ENCODE data around the gene EEF2K. TPM values are rescaled to one million over a fixed set of nuclear protein-coding genes. Genes with fewer than 3 reads are reported as not detected.

The EEF2K gene
- total RNA-seq, 2 donors from 2014 or later, result 13.7 to 42.6 TPM

GRCh38 chr16:22308824-22309520, 102.9 kb downstream of the EEF2K start:
- ATAC-seq (no peak), DNase-seq (ENCODE audit: low spot score) (no peak)
- H3K4me1 Mint-ChIP-seq (ENCODE audit: low read depth in 2 of 2), result peaks cover 0 to 12% of the 10 kb centered on the region in 2 donors
- no peak overlapping the region for H3K4me3 Mint-ChIP-seq
- peaks cover 6% of the 10 kb centered on the region for H3K36me3 Mint-ChIP-seq
- no peaks in the 10 kb centered on the region for H3K27me3 Mint-ChIP-seq
- no peaks in the 10 kb centered on the region for H3K9me3 Mint-ChIP-seq
- H3K27ac Mint-ChIP-seq, result no peak overlapping the region

GRCh38 chr16:22311520-22311919, 105.4 kb downstream of the EEF2K start:
- no peaks in the 10 kb centered on the region for H3K9me3 Mint-ChIP-seq
- ATAC-seq (no peak), DNase-seq (ENCODE audit: low spot score) (no peak)
- no peak overlapping the region for H3K4me3 Mint-ChIP-seq
- no peaks in the 10 kb centered on the region for H3K27me3 Mint-ChIP-seq
- peaks cover 0 to 3% of the 10 kb centered on the region in 2 donors for H3K4me1 Mint-ChIP-seq (ENCODE audit: low read depth in 2 of 2)
- H3K36me3 Mint-ChIP-seq, result peaks cover 6% of the 10 kb centered on the region
- peak overlapping the region in 1 of 2 donors; percentile 18 for H3K27ac Mint-ChIP-seq

- peaks cover 0 to 1% of the 10 kb centered on the region in 2 donors for H3K4me1 Mint-ChIP-seq (ENCODE audit: low read depth in 2 of 2)
- H3K36me3 Mint-ChIP-seq, result peaks cover 6% of the 10 kb centered on the region
- no peak overlapping the region for H3K27ac Mint-ChIP-seq
- H3K27me3 Mint-ChIP-seq, result no peaks in the 10 kb centered on the region
- H3K9me3 Mint-ChIP-seq, result no peaks in the 10 kb centered on the region
- ATAC-seq (no peak), DNase-seq (ENCODE audit: low spot score) (no peak)
- H3K4me3 Mint-ChIP-seq, result no peak overlapping the region
Observed at GRCh38 chr16:22312897-22313781, 107.1 kb downstream of the EEF2K start.

DNA sequence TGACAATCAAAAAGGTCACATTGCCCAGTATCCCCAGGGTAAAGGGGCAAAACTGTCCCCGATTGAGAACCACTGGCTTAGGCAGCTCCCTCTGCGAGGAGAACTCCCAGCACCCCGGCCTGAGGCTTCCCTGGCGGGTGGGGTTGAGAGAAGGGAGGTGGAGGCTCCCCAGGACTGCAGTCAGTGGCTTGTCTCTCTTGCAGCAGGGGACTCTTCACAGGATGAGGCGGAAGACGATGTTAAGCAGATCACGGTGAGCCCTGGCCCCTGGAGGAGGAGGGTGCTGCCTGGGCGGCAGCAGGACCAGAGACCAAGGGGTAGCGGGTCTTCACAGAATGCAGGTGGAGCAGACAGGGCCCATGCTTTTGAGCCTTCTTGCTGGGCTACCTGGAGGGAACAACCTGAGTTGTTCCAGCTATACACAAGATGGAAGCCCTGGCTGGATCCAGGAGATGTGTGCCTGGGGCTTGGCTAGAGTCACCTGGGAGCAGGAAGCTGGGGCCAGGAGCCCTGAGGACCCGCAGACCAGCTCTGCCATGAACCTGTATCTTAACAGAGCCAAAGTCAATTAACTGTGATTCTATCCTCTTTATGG, 107.9 kb downstream of the EEF2K start:
- DNase-seq (ENCODE audit: low spot score) (no peak), ATAC-seq (no peak)
- no peaks in the 10 kb centered on the region for H3K4me1 Mint-ChIP-seq (ENCODE audit: low read depth in 2 of 2)
- peaks cover 6% of the 10 kb centered on the region for H3K36me3 Mint-ChIP-seq
- H3K27me3 Mint-ChIP-seq, result no peaks in the 10 kb centered on the region
- H3K27ac Mint-ChIP-seq, result no peak overlapping the region
- H3K4me3 Mint-ChIP-seq, result no peak overlapping the region
- H3K9me3 Mint-ChIP-seq, result no peaks in the 10 kb centered on the region

GRCh38 chr16:22314661-22315626, 108.9 kb downstream of the EEF2K start:
- H3K27ac Mint-ChIP-seq, result no peak overlapping the region
- H3K9me3 Mint-ChIP-seq, result no peaks in the 10 kb centered on the region
- H3K36me3 Mint-ChIP-seq, result peaks cover 10% of the 10 kb centered on the region
- ATAC-seq, result no peak
- no peaks in the 10 kb centered on the region for H3K4me1 Mint-ChIP-seq (ENCODE audit: low read depth in 2 of 2)
- DNase-seq (ENCODE audit: low spot score), result no peak
- no peak overlapping the region for H3K4me3 Mint-ChIP-seq
- H3K27me3 Mint-ChIP-seq, result no peaks in the 10 kb centered on the region

DNA sequence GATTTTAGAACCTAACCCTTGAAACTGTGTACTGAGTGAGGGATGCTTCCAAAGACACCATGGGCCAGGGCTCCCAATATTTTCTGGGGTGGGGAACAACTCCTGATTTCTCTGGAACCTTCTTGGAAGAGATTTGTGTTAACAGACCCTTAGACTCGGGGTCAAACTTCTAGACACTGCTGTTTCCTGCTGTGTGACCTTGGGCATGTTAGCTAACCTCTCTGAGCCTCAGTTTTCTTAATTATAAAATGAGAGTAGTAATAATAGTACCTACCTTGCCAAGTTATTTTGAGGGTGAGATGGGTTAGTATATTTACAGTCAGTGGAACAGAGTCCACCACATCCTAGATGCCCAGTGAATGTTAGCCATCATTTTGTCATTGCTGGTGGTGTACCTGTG, 109.9 kb downstream of the EEF2K start:
- Mint-ChIP-seq H3K4me3 (no peak overlapping the region), H3K4me1 (ENCODE audit: low read depth in 2 of 2) (no peaks in the 10 kb centered on the region), H3K27me3 (no peaks in the 10 kb centered on the region), H3K36me3 (peaks cover 16% of the 10 kb centered on the region), H3K27ac (no peak overlapping the region), H3K9me3 (no peaks in the 10 kb centered on the region)
- DNase-seq (ENCODE audit: low spot score), result no peak
- no peak for ATAC-seq

DNA sequence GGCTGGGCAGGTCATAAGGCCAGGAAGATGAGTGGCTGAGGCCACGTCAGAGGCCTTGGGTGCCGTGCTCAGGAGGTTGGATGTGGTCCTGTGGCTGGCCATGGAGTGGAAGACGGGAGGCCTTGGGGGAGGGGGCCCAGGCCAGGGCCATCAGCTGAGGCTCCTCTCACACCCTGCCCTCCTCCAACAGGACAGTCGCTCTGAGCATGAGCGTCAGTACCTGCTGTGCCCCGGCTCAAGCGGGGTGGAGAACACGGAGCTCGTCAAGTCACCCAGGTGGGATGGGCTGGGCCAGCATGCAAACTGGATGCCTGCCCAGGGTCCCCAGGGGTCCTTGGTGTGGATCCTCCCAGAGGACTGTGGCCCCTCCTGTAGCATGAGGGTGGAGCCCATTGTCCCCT, 110.3 kb downstream of the EEF2K start:
- no peak overlapping the region for H3K4me3 Mint-ChIP-seq
- H3K4me1 Mint-ChIP-seq (ENCODE audit: low read depth in 2 of 2), result peaks cover 0 to 2% of the 10 kb centered on the region in 2 donors
- H3K36me3 Mint-ChIP-seq, result peaks cover 20% of the 10 kb centered on the region
- DNase-seq (ENCODE audit: low spot score) (no peak), ATAC-seq (peak; percentile 13 to 37)
- no peaks in the 10 kb centered on the region for H3K27me3 Mint-ChIP-seq
- no peaks in the 10 kb centered on the region for H3K9me3 Mint-ChIP-seq
- no peak overlapping the region for H3K27ac Mint-ChIP-seq

DNA sequence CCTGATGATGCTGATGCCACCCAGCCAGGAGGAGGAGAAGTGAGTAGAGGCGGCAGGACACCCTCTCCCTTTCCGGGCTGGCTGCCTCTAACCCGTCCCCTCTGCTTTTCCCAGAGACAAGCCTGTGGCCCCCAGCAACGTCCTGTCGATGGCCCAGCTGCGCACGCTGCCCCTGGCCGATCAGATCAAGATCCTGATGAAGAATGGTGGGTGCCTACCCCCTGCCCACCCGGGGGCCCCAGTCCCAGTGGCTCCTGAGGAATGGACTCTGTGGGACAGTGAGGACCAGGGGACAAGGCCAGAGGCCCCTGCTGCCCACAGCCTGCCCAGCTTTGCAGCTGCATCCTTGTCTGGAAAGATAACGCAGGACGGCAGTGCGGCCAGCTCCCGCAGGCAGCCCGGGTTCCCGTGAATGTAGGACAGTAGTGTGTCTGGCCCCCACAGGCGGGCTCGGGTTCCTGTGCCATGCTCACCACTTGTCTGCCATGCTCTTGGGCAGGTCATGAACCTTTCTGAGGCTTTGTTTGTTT, 111.0 kb downstream of the EEF2K start:
- no peak overlapping the region for H3K27ac Mint-ChIP-seq
- no peak overlapping the region for H3K4me3 Mint-ChIP-seq
- peaks cover 0 to 2% of the 10 kb centered on the region in 2 donors for H3K4me1 Mint-ChIP-seq (ENCODE audit: low read depth in 2 of 2)
- no peaks in the 10 kb centered on the region for H3K27me3 Mint-ChIP-seq
- DNase-seq (ENCODE audit: low spot score), result no peak
- H3K36me3 Mint-ChIP-seq, result peaks cover 15% of the 10 kb centered on the region
- H3K9me3 Mint-ChIP-seq, result no peaks in the 10 kb centered on the region
- no peak for ATAC-seq

GRCh38 chr16:22317625-22318024, 111.5 kb downstream of the EEF2K start:
- DNase-seq (ENCODE audit: low spot score), result no peak
- no peak for ATAC-seq
- peaks cover 0 to 2% of the 10 kb centered on the region in 2 donors for H3K4me1 Mint-ChIP-seq (ENCODE audit: low read depth in 2 of 2)
- H3K9me3 Mint-ChIP-seq, result no peaks in the 10 kb centered on the region
- H3K27ac Mint-ChIP-seq, result no peak overlapping the region
- H3K27me3 Mint-ChIP-seq, result no peaks in the 10 kb centered on the region
- peaks cover 14% of the 10 kb centered on the region for H3K36me3 Mint-ChIP-seq
- no peak overlapping the region for H3K4me3 Mint-ChIP-seq

- ATAC-seq (no peak), DNase-seq (ENCODE audit: low spot score) (no peak)
- peaks cover 0 to 2% of the 10 kb centered on the region in 2 donors for H3K4me1 Mint-ChIP-seq (ENCODE audit: low read depth in 2 of 2)
- no peak overlapping the region for H3K4me3 Mint-ChIP-seq
- H3K36me3 Mint-ChIP-seq, result peaks cover 14% of the 10 kb centered on the region
- H3K9me3 Mint-ChIP-seq, result no peaks in the 10 kb centered on the region
- no peaks in the 10 kb centered on the region for H3K27me3 Mint-ChIP-seq
- no peak overlapping the region for H3K27ac Mint-ChIP-seq
Observed at GRCh38 chr16:22318690-22319358, 112.7 kb downstream of the EEF2K start.

GRCh38 chr16:22320572-22321339, 114.7 kb downstream of the EEF2K start:
- H3K9me3 Mint-ChIP-seq, result no peaks in the 10 kb centered on the region
- H3K27ac Mint-ChIP-seq, result no peak overlapping the region
- H3K27me3 Mint-ChIP-seq, result no peaks in the 10 kb centered on the region
- ATAC-seq, result no peak
- H3K4me3 Mint-ChIP-seq, result no peak overlapping the region
- H3K4me1 Mint-ChIP-seq (ENCODE audit: low read depth in 2 of 2), result peaks cover 0 to 4% of the 10 kb centered on the region in 2 donors
- H3K36me3 Mint-ChIP-seq, result peaks cover 14% of the 10 kb centered on the region
- no peak for DNase-seq (ENCODE audit: low spot score)

- no peak overlapping the region for H3K27ac Mint-ChIP-seq
- no peak overlapping the region for H3K4me3 Mint-ChIP-seq
- H3K36me3 Mint-ChIP-seq, result peaks cover 14% of the 10 kb centered on the region
- DNase-seq (ENCODE audit: low spot score) (no peak), ATAC-seq (peak; percentile 59 to 62)
- H3K27me3 Mint-ChIP-seq, result no peaks in the 10 kb centered on the region
- no peaks in the 10 kb centered on the region for H3K9me3 Mint-ChIP-seq
- H3K4me1 Mint-ChIP-seq (ENCODE audit: low read depth in 2 of 2), result peaks cover 0 to 4% of the 10 kb centered on the region in 2 donors
Observed at GRCh38 chr16:22321340-22322001, 115.4 kb downstream of the EEF2K start.
